Testis (tissue), 2 donors: Measurements from ENCODE around the gene CYP2S1.

Source experiments
- CTCF ChIP-seq, 3 experiments: fragments of 450-650 bp in 2 of 3; fragments of 200-600 bp in 1 of 3; sonication (generic) in 1 of 3; IDR thresholded peaks; one replicate each; pipeline ENCODE4 v1.5.1; 2016 to 2019; ENCODE audit warnings: antibody characterized with exemption in 3 of 3, mild to moderate bottlenecking in 2 of 3, moderate library complexity in 1 of 3
- POLR2A ChIP-seq: fragments of 450-650 bp; IDR thresholded peaks from one replicate; pipeline ENCODE4 v1.6.1; 2017; ENCODE audit warnings: antibody characterized with exemption, mild to moderate bottlenecking, moderate library complexity

DNA sequence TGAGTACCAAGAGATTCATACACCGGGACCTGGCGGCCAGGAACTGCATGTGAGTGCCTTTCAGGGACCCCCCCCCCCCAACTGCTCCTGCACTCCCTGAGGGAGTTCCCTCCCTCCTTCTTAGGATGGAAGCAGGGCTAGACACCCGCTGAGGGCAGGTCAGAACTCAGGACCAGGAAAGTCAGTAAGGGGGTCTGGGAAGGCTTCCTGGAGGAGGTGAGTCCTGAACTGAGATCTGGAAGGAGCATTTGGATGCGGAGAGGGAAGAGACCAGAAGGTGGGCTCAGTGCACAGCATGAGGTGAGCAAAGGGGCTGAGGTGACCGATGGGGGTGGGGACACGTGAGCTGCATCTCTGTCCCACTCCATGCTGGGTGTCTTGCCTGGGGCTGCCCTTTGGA lies 60.6 kb downstream of the CYP2S1 start:
- no peak for TF ChIP-seq CTCF (IDR thresholded peaks at IDR 0.05)
- no peak for TF ChIP-seq POLR2A
